Lung microvascular endothelial cell (primary cell): ENCODE data around the gene CLDN4. TPM values are rescaled to one million over a fixed set of nuclear protein-coding genes. Genes with fewer than 3 reads are reported as not detected.
"Not testable (repeated sequence)": the region's sequence is repeated elsewhere in the genome, so short reads cannot be mapped to it uniquely, and the experiment has no call there.

Experiments used
- DNase-seq, 2 donors: peaks; one replicate each; pipeline versions ENCODE4 v3.0.0 to v3.0.0-alpha.2; 2010; ENCODE audit warnings: low read depth in 2 of 2
- total RNA-seq: library from RNA; depleted of rRNA; stranded (reverse); fragments of >200 nt; gene quantifications from 2 replicates; pipeline ENCODE4 v1.2.1, GENCODE V29; 2014

The CLDN4 gene
- total RNA-seq, 1 donor from 2014 or later, result not detected

DNA sequence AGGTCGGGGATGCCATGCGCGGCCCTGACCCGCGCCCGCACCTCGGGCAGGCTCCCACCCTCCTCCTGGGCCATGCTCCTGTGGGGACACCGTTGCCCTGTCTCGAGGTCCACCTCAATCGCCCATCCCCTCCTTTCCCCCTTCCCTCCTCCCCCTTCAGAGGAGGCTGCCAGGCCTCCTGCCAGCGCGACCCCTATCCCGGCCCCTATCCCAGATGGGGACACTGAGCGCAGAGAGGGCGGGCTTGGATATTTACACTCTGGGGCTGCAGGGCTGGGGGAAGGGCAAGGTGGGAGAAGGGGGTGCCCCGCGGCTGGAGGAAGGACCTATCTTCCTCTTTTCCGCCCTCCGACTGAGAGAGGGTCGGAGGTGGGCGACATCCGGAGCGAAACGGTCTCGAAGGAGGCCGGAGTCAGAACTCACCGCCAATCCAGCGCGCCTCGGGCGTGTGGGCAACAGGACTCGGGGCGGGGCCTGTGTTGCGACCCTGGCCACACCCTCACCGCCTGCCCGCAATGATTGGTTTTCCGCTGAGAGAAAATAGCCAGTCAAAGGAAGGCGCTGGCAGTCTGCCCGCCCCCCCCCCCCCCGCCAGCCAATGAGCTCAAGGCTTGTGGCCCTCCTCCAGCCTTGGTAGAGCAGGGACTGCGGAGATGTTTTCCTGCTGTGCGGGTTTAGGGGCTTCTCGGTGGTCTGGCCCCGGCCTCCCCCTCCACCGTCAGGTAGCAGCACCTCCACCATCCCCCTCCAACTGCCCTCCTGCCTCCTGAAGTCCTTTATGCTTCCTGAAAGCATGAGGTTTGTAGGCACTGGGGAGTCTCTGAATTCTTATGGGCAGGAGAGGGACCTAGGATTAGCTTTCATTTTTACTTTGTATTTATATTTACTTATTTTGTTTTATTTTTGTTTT, 11.5 kb downstream of the CLDN4 start, which contains the start of gene METTL27:
Gene METTL27 (minus strand): TSS at position 450 of the 910 bp plus-strand sequence. CDS start 376 bp downstream, at position 74.
- peak; percentile 93 for DNase-seq

DNA sequence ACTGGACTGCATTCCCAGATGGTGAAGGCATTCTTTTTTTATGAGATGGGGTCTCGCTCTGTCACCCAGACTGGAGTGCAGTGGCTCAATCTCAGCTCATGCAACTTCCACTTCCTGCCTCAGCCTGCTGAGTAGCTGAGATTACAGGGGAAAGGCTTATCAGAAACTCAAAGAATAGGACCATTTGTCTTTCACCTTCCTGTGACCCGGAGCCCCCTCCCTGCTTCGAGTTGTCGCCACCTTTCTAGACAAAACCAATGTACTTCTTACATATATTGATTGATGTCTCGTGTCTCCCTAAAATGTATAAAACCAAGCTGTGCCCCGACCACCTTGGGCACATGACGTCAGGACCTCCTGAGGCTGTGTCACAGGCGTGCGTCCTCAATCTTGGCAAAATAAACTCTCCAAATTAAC, 13.3 kb downstream of the CLDN4 start:
- no peak for DNase-seq

DNA sequence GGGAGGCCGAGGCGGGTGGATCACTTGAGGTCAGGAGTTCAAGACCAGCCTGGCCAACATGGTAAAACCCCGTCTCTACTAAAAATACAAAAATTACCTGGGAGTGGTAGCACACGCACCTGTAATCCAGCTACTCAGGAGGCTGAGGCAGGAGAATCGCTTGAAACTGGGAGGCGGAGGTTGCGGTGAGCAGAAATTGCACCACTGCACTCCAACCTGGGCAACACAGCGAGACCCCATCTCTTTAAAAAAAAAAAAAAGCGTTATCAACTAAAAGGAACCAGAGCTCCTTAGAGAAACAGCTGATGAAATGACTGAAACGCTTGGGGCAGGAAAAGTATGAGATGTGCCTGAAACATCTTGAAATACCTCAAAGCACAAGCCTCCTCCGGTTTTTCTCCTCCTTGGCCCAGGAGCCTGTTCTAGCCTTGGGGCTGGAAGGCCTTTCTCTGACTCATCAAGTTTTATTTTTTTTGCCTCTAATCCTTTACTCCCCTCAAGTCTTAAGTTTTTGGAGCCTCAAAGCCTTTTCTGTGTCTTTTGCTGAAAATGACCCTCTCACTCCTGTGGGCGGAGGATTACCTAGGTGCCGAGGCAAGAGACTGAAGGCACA, 14.2 kb downstream of the CLDN4 start:
- no peak for DNase-seq

DNA sequence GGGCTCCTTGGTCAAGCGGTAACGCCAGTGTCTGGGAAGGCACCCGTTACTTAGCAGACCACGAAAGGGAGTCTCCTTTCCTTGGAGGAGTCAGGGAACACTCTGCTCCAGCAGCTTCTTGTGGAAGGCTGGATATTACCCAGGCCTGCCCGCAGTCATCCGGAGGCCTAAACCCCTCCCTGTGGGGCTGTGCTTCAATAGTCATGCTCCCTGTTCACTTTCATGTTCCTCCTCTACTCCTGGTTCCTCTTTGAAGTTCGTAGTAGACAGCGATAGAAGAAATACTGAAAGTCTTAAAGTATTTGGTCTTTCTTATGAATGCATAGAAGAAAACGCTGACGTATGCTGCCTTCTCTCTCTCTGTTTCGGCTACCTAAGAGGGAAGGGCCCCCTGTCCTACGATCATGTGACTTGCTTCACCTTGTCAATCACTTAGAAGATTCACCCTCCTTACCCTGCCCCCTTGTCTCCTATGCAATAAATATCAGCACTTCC, 15.0 kb downstream of the CLDN4 start:
- not testable (repeated sequence) for DNase-seq

DNA sequence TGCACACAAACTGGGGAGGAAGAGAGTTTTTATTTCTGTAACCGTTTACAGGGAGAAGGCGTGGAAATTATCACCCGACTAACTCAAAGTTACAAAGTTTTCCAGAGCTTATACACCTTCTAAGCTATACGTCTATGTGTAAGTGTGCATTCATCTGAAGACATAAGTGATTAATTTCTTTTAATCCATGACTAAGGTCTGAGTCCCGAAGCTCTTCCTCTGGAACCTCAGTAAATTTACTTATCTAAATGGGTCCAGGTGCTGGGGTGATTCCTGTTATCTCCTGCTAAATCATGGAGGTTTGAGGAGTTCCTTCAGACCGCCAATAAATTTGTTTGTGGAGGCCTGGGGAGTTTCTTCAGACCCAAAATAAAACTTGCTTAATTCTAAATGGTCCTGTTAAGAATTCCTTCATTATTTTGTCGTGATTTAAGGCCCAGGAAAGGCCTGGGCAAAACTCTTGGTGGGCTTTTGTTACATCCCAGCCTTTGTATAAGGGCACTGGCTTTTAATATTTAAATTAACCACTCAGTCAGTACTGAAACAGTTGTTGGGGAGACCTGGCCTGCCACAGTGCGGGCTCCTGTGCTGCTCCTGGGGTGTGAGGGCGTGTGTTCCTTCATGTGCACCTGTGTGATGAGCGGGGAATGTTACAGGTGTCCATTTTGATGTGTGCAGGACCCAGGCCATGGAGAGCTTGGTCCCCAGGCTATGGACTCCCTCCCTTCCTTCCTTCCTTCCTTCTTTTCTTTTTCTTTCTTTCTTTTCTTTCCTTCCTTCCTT, 17.3 kb downstream of the CLDN4 start:
- DNase-seq, result no peak

DNA sequence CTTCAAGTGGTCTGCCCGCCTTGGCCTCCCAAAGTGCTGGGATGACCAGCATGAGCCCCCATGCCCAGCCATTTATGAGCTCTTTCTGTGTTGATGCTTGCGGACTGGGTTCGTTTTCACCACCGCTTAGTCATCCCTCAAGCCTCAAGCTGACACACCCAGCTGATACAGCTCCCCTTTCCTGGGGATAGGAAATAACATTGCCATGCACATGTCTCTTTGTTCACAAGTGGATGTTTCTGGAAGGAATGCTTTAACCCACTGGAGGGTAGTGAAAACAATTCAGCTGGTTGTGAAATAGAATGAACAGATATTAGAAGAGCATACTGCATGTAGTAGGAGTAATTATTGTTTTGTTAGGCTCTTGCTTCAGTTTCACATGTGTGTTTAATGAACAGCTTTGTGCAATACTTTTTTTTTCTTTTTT, 20.0 kb downstream of the CLDN4 start:
- peak; percentile 72 to 94 for DNase-seq

DNA sequence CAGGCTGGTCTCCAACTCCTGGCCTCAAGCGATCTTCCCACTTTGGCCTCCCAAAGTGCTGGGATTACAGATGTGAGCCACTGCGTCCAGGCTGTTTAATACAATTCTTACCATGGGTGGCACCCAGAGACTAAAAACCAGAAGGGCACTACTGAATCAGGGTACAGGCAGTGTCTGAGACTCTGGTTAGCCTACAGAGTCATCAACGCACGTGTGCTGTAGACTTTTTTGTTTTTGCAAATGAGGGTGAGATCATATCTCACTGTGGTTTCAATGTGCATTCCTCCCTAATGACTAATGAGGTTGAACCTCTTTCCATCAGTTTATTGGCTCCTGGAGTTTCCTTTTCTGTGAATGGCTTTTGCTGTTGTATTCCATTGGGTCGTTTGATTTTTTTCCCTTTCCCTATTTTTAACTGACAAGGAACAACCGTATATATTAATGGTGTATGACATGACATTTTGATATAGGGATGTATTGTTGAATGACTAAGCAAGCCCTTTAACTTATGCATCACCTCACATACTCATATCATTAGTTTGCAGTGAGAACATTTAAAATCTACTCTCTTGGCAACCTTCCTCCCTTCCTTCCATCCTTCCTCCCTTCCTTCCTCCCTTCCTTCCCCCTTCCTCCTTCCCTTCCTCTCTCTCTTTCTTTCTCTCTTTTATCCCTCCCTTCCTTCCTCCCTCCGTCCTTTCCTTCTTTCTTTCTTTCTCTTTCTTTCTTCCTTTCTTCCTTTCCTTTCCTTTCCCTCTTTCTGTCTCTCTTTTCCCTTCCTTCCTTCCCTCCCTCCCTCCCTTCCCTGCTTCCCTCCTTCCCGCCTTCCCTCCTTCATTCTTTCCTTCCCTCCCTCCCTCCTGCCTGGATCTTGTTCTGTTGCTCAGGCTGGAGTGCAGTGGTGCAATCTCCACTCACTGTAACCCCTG, 20.9 kb downstream of the CLDN4 start:
- peak; percentile 90 to 98 for DNase-seq

DNA sequence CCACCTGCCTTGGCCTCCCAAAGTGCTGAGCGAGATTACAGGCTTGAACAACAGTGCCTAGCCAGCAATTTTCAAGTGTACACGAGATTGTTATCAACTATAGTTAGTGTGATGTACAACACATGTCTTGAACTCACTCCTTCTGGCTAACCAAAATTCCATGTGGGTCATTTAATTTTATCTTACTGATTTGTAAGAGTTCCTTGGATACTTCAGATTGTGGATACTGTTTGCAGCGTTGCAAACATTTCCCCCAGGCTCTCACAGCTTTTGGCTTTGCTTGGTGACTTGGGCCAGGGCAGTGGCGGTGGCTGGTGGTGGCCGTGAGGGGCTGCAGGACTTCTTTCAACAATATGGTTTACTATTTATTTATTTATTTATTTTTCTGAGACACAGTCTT, 21.7 kb downstream of the CLDN4 start:
- no peak for DNase-seq

DNA sequence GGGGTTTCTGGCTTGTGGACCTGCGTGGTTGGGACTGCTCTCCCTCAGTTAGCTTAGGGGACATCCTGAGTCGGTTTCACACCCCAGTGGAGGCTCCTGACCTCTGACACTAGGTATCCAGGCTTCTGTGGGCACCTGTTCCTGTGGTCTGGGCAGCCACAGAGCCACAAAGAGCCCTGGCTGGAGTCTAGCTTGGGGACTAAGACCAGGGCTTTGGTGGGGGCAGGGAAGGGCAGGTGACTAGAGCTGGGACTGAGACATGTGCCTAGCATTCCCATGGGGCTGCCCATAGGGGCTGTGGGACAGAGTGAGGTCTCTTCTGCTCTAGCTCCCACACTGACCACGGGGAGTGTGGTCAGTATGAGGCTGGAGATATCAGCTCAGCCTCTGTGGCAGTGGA, 26.1 kb downstream of the CLDN4 start:
- no peak for DNase-seq

DNA sequence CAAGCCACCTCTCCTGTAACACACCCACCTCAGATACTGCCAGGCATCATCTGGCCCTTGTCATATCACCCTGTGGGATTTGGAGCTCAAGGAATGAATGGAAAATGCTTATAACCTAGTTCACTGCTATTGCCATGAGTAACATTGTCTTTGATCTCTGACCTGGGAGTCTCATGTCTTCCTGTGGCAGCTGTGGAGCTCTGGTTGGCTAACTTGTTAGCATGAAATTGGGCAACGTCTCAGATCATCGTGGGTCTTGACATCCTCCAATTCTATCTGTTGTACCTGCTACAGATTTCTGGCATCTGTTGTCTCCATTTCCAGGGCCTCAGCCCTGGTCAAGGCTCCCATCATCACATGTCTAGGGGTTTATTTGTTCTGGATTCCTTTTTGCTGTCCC, 28.0 kb downstream of the CLDN4 start:
- DNase-seq, result peak in 1 of 2 donors; percentile 24

DNA sequence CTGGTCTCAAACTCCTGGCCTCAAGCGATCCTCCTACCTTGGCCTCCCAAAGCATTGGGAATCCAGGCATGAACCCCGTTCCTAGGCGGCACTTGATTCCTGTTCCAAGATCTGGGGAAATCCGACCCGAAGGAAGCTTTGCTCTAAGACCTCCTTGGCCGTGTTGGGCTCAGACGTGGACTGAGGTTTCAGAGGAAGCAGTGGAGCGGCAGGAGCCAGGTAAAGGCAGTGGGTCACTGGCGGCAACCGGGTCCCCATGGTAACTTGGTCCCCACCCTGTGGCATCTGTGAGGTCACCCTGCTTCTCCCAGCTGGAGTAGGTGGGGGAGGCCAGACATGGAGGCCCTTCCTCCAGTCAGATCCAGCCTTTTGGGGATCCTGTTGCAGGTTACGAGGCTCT, 30.1 kb downstream of the CLDN4 start, which contains the start of gene TMEM270:
Gene TMEM270 (plus strand): TSS at position 301 of the 400 bp plus-strand sequence. CDS start 36 bp downstream, at position 337.
- no peak for DNase-seq

DNA sequence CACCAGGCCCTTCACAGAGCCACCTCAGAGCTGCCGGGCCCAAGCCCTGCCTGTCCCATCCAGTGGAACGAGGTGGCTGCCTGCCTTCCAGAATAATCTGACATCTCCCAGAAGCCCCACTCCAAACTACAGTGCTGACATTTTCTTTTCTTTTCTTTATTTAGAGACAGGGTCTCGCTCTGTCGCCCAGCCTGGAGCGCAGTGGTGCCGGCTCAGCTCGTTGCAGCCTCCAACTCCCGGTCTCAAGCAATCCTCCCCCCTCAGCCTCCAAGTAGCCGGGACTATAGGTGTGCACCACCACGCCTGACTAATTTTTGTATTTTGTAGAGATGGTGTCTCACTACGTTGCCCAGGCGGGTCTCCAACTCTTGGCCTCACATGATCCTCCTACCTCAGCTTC, 30.5 kb downstream of the CLDN4 start:
- no peak for DNase-seq

DNA sequence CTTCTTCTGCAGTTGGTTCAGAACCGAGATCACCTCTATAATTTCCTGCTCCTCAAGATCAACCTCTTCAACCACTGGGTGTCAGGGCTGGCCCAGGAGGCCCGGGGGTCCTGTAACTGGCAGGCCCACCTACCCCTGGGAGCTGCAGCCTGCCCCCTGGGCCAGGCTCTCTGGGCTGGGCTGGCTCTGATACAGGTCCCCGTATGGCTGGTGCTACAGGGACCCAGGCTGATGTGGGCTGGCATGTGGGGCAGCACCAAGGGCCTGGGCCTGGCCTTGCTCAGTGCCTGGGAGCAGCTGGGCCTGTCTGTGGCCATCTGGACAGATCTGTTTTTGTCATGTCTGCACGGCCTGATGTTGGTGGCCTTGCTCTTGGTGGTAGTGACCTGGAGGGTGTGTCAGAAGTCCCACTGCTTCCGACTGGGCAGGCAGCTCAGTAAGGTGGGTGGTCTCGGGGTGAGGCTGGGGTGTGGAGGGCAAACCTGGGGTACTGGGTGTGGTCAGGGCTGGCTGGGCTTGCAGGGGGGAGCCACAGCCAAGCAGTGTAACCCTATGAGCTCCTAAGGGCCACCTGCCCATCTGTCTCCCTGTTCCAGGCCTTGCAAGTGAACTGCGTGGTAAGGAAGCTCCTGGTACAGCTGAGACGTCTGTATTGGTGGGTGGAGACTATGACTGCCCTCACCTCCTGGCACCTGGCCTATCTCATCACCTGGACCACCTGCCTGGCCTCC, 34.4 kb downstream of the CLDN4 start:
- no peak for DNase-seq

DNA sequence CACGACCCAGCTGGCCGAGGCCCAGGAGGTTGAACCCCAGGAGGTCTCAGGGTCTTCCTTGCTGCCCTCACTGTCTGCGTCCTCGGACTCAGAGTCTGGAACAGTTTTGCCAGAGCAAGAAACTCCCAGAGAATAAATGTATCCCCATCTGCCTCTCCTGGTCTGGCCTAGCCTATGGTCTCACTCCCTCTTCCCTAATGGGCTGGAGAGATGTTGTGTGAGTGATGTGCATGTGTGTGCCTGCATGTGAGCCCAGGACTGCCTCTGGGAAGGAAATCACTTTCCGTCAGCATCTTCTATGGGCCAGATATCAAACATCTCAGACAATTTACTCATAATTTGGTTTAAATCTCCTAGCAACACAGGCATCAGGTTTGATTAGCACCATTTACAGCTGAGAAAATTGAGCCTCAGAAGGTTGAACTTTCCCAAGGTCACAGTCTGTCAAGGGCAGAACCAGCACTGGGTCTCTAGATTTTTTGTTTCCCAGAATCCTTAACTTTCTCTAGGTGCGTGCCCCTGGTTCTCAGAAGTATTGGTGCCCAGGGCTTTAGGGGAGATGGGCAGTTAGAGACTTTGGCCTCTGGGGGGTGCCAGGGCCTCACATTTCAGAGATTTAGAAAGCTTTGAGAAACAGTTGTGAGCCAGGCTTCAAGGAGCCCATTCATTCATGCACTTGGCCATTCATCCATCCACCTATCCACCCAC, 35.1 kb downstream of the CLDN4 start:
- peak; percentile 55 to 69 for DNase-seq

DNA sequence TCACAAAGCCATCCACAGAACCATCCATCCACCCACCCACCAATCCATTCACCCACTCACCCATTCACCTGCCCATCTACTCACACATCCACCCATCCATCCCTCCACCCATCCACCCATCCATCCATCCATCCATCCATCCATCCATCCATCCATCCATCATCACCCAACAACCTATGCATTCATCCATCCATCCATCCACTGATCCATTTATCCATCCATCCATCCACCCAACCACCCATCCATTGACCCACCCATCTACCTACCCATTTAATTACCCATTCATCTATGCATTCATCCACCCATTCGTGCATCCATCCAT, 35.6 kb downstream of the CLDN4 start:
- DNase-seq, result no peak

DNA sequence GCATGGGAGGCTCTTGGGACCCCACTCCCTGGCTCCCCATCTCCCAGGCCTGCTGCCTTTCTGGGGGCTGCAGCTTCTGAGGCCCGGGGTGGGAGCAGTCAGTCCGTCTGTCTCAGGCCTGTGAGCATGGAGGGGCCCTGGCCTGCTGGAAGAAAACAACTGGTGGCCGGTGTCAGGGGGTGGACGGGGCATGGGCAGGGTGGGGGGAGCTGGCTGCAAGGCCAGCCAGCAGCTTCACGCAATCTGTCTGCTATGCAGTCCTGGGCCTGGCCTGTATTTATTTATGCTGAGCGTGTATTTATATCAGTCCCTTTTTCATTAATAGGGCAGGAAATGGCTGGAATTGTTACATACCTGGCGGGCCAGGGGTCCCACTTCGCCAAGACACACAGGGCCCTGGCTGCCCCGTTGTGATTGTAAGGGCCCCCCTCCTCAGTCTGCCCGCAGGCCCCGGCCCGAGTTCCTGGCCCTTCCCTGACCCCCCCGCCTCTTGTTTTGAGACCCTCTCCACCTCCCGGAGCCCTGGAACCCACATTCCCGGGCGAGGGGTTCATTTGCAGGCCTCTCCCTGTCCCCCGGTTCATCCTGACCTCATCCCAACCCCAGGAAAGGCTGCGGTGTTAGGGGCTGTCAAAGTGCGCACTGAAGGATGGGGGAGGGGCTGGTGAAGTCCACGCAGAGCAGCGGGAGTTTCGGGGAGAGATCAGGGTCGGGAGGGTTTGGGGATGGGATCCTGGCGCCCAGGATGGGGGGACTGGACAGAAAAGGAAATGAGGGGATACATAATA, 38.4 kb downstream of the CLDN4 start:
- DNase-seq, result peak in 1 of 2 donors; percentile 72

DNA sequence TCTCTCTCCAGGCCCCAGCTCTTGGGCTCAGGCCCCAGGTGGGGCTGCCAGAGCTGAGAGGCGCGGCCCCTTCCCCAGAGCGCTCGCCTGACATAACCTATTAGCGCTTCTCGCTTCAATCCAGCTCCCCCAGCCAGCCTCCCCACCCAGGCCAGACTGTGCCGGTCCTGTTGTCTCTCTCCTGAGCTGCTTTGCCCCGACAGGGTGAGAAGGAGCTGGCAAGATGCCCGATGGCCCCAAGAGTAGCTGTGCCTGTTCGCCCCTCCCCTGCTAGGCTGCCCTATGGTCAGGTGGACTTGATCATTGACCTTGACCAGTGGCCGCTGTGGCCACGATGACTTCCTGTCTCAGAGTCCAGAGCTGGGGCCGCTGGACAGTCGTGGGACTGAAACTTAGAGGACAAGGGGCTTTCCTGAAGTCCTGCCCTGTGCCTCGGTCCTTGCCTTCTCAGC, 39.3 kb downstream of the CLDN4 start:
- DNase-seq, result no peak
